GM21360 (cell line): ENCODE measurements around the gene DNAJC15.

Experiments used
- ATAC-seq: cut with Tn5 transposase; IDR thresholded peaks from one replicate; pipeline ENCODE4 v1.9.1; 2021; ENCODE audit warnings: mild to moderate bottlenecking, moderate library complexity; ENCODE audit not compliant: unreplicated experiment

The DNAJC15 gene

GRCh38 chr13:43080199-43080598, 56.8 kb downstream of the DNAJC15 start:
- no peak for ATAC-seq

GRCh38 chr13:43081866-43082265, 58.5 kb downstream of the DNAJC15 start:
- no peak for ATAC-seq

- ATAC-seq: no peak
Measured at GRCh38 chr13:43083750-43084149, 60.4 kb downstream of the DNAJC15 start.

- ATAC-seq: no peak
Measured at GRCh38 chr13:43085545-43085944, 62.2 kb downstream of the DNAJC15 start.

- no peak for ATAC-seq
Measured at GRCh38 chr13:43086181-43086580, 62.8 kb downstream of the DNAJC15 start.

GRCh38 chr13:43088093-43088511, 64.7 kb downstream of the DNAJC15 start:
- no peak for ATAC-seq

GRCh38 chr13:43089912-43090498, 66.6 kb downstream of the DNAJC15 start:
- no peak for ATAC-seq

- ATAC-seq: no peak
Measured at GRCh38 chr13:43094901-43095300, 71.5 kb downstream of the DNAJC15 start.

GRCh38 chr13:43095771-43096719, 72.7 kb downstream of the DNAJC15 start:
- no peak for ATAC-seq

- ATAC-seq: no peak
Measured at GRCh38 chr13:43100667-43101066, 77.3 kb downstream of the DNAJC15 start.

GRCh38 chr13:43102304-43102703, 78.9 kb downstream of the DNAJC15 start:
- no peak for ATAC-seq

- ATAC-seq: no peak
Measured at GRCh38 chr13:43107780-43108179, 84.4 kb downstream of the DNAJC15 start.

GRCh38 chr13:43110036-43110435, 86.7 kb downstream of the DNAJC15 start:
- no peak for ATAC-seq

- ATAC-seq: no peak
Measured at GRCh38 chr13:43110658-43111057, 87.3 kb downstream of the DNAJC15 start.

- no peak for ATAC-seq
Measured at GRCh38 chr13:43111559-43112400, 88.4 kb downstream of the DNAJC15 start.

- ATAC-seq: no peak
Measured at GRCh38 chr13:43113603-43114002, 90.2 kb downstream of the DNAJC15 start.

GRCh38 chr13:43114504-43114903, 91.1 kb downstream of the DNAJC15 start:
- no peak for ATAC-seq

- no peak for ATAC-seq
Measured at GRCh38 chr13:43115141-43115540, 91.8 kb downstream of the DNAJC15 start.

GRCh38 chr13:43116242-43116641, 92.9 kb downstream of the DNAJC15 start:
- ATAC-seq: no peak

- ATAC-seq: no peak
Measured at GRCh38 chr13:43118521-43118920, 95.1 kb downstream of the DNAJC15 start.

- no peak for ATAC-seq
Measured at GRCh38 chr13:43119206-43119605, 95.8 kb downstream of the DNAJC15 start.
